Tongue (tissue), 2 donors: Measurements from ENCODE around the gene RNF133. TPM values are rescaled to one million over a fixed set of nuclear protein-coding genes. Genes with fewer than 3 reads are reported as not detected.

ENCODE experiments used
- small RNA-seq: library from RNA; depleted of rRNA; stranded (forward); fragments of <200 nt; gene quantifications from one replicate; pipeline ENCODE3, GENCODE V24; 2014; ENCODE audit warnings: low replicate concordance
- total RNA-seq: library from RNA; depleted of rRNA; stranded (reverse); fragments of >200 nt; gene quantifications from one replicate; pipeline ENCODE4 v1.2.3, GENCODE V29; 2014

RNF133 gene
- total RNA-seq, 1 donor from 2014 or later, result 1.6 TPM

Small RNAs within 50 kb of the gene (small RNA-seq; reads per million reads assigned to genes)
- gene AC006463.1, result not detected

Other genes starting within 250 kb of the RNF133 start
- 3.2 TPM for gene RNF148, start 3.8 kb upstream of the RNF133 start, total RNA-seq
- gene CADPS2, start 187.3 kb upstream of the RNF133 start, total RNA-seq, result 22.0 TPM